Measurements from ENCODE around the gene SNRNP70.

GRCh38 chr19:49116544-49116943 lies 31.3 kb downstream of the SNRNP70 start:
- TF ChIP-seq EP300 (IDR thresholded peaks at IDR 0.05) (no peak), CTCF (IDR thresholded peaks at IDR 0.05) (no peak), POLR2A (IDR thresholded peaks at IDR 0.05) (no peak)

Data from ovary (tissue), 3 donors.